GM12892 (cell line): ENCODE measurements around the gene AUH.

ENCODE experiments used
- POLR2A ChIP-seq: IDR thresholded peaks from 2 replicates; pipeline ENCODE4 v1.6.1; 2011; ENCODE audit warnings: low read depth, low read length, control low read depth
- TAF1 ChIP-seq: IDR thresholded peaks from 2 replicates; pipeline ENCODE4 v1.6.1; 2011; ENCODE audit warnings: low read depth, mild to moderate bottlenecking, control low read depth, low read length, borderline replicate concordance

- no peak for TF ChIP-seq POLR2A
- TF ChIP-seq TAF1: no peak
Observed at GRCh38 chr9:91266448-91266847, 95.3 kb downstream of the AUH start.
